GM23338 (cell line): Measurements from ENCODE around the gene TTC39A. TPM values are rescaled to one million over a fixed set of nuclear protein-coding genes. Genes with fewer than 3 reads are reported as not detected.

Source experiments
- ATAC-seq: fragments of 200-7000 bp; cut with Tn5 transposase; 3 replicates; pipeline ENCODE4 v1.9.1; 2020
- DNase-seq: peaks from one replicate; pipeline ENCODE4 v3.0.0-alpha.2; 2015; ENCODE audit warnings: low spot score
- H2AFZ ChIP-seq: fragments of 200-600 bp; sonication (generic); 2 replicates; pipeline ENCODE4 v1.8.0; 2016; ENCODE audit warnings: antibody characterized with exemption, mild to moderate bottlenecking, moderate library complexity
- H3F3A ChIP-seq: fragments of 200-600 bp; sonication (generic); replicated peaks from 2 replicates; pipeline ENCODE4 v1.8.0; 2017; ENCODE audit warnings: antibody characterized with exemption, mixed run types, low read depth
- H3K27ac ChIP-seq: fragments of 200-600 bp; sonication (generic); 2 replicates; pipeline ENCODE4 v1.6.1; 2016; ENCODE audit warnings: low read depth
- H3K27me3 ChIP-seq: fragments of 200-600 bp; sonication (generic); 2 replicates; pipeline ENCODE4 v1.8.0; 2016; ENCODE audit warnings: mild to moderate bottlenecking, mixed run types, moderate library complexity; ENCODE audit not compliant: insufficient read depth
- H3K36me3 ChIP-seq: fragments of 200-600 bp; sonication (generic); 2 replicates; pipeline ENCODE4 v1.8.0; 2016; ENCODE audit warnings: mild to moderate bottlenecking; ENCODE audit not compliant: insufficient read depth
- H3K4me1 ChIP-seq: fragments of 200-600 bp; sonication (generic); 2 replicates; pipeline ENCODE4 v1.8.0; 2016; ENCODE audit warnings: mild to moderate bottlenecking, moderate library complexity; ENCODE audit not compliant: insufficient read depth
- H3K4me2 ChIP-seq: fragments of 200-600 bp; sonication (generic); 2 replicates; pipeline ENCODE4 v1.7.1; 2017; ENCODE audit warnings: mixed run types
- H3K4me3 ChIP-seq: fragments of 200-600 bp; sonication (generic); 2 replicates; pipeline ENCODE4 v1.6.1; 2016; ENCODE audit warnings: mixed run types
- H3K79me2 ChIP-seq: fragments of 200-600 bp; sonication (generic); replicated peaks from 2 replicates; pipeline ENCODE4 v1.8.0; 2017; ENCODE audit warnings: mild to moderate bottlenecking; ENCODE audit not compliant: insufficient read depth
- H3K9me2 ChIP-seq: fragments of 200-600 bp; sonication (generic); 2 replicates; pipeline ENCODE4 v1.8.0; 2017; ENCODE audit not compliant: insufficient read depth
- H4K20me1 ChIP-seq: fragments of 200-600 bp; sonication (generic); replicated peaks from 2 replicates; pipeline ENCODE4 v1.8.0; 2017; ENCODE audit warnings: mild to moderate bottlenecking; ENCODE audit not compliant: insufficient read depth
- H3K27ac Mint-ChIP-seq: 2 replicates; pipeline ENCODE4 v1.8.0; 2020; ENCODE audit warnings: inconsistent platforms, mild to moderate bottlenecking, moderate library complexity, mixed read lengths
- H3K27me3 Mint-ChIP-seq: 3 replicates; pipeline ENCODE4 v1.8.0; 2022; ENCODE audit warnings: low read depth, mild to moderate bottlenecking, moderate library complexity, mixed read lengths, inconsistent platforms; ENCODE audit not compliant: insufficient read depth, poor library complexity
- H3K36me3 Mint-ChIP-seq: 3 replicates; pipeline ENCODE4 v1.8.0; 2021; ENCODE audit warnings: low read depth, mild to moderate bottlenecking, inconsistent platforms, moderate library complexity, mixed read lengths
- H3K4me1 Mint-ChIP-seq: 3 replicates; pipeline ENCODE4 v1.8.0; 2020; ENCODE audit warnings: mild to moderate bottlenecking, inconsistent platforms, mixed read lengths
- H3K4me3 Mint-ChIP-seq: 3 replicates; pipeline ENCODE4 v1.8.0; 2021; ENCODE audit warnings: moderate library complexity, mild to moderate bottlenecking, inconsistent platforms, mixed read lengths
- H3K9me3 Mint-ChIP-seq: 3 replicates; pipeline ENCODE4 v1.8.0; 2020; ENCODE audit warnings: moderate library complexity, mild to moderate bottlenecking, inconsistent platforms, mixed read lengths
- CREB1 ChIP-seq: fragments of 250-450 bp; sonication (Bioruptor Pico); IDR thresholded peaks from 2 replicates; pipeline ENCODE4 v1.5.0; 2020; ENCODE audit warnings: low read depth, mild to moderate bottlenecking, moderate library complexity
- EZH2phosphoT487 ChIP-seq: fragments of 200-600 bp; sonication (generic); IDR thresholded peaks from one replicate; pipeline ENCODE4 v1.8.1; 2018; ENCODE audit warnings: antibody characterized with exemption; ENCODE audit not compliant: unreplicated experiment
- JUNB ChIP-seq: IDR thresholded peaks from one replicate; pipeline ENCODE4 v1.6.1; 2016; ENCODE audit warnings: antibody characterized with exemption; ENCODE audit not compliant: unreplicated experiment
- POLR2AphosphoS5 ChIP-seq: IDR thresholded peaks from 2 replicates; pipeline ENCODE4 v1.6.1; 2016; ENCODE audit warnings: antibody characterized with exemption, low read depth
- STAT1 ChIP-seq: IDR thresholded peaks from one replicate; pipeline ENCODE4 v1.6.1; 2016; ENCODE audit warnings: antibody characterized with exemption; ENCODE audit not compliant: unreplicated experiment
- ZNF331 ChIP-seq: fragments of 250-450 bp; sonication (Bioruptor Pico); IDR thresholded peaks from 2 replicates; pipeline ENCODE4 v1.5.0; 2020; ENCODE audit warnings: low read depth, mild to moderate bottlenecking, moderate library complexity
- polyA plus RNA-seq: library from polyadenylated mRNA; unstranded; fragments of >200 nt; fragmentation: Nextera tagmentation; extraction: Ambion mirVana; gene quantifications from 2 replicates; pipeline ENCODE4 v1.2.1, GENCODE V29; 2016
- total RNA-seq: library from RNA; depleted of rRNA; stranded (reverse); fragments of >200 nt; shearing (Covaris generic); gene quantifications from 2 replicates; pipeline ENCODE4 v1.2.3, GENCODE V29; 2014
- TF ChIP-seq, protein P1 (sequence below), 2 experiments: fragments of 200-600 bp in 1 of 2; sonication (generic) in 1 of 2; conservative IDR thresholded peaks; 2 replicates each; pipeline versions ENCODE4 v1.5.1 to v1.6.1; 2016 to 2017; ENCODE audit warnings: antibody characterized with exemption in 2 of 2, low read depth in 2 of 2, mild to moderate bottlenecking in 2 of 2, moderate library complexity in 1 of 2
- TF ChIP-seq, protein P2 (sequence below): IDR thresholded peaks from 2 replicates; pipeline ENCODE4 v1.6.1; 2016; ENCODE audit warnings: antibody characterized with exemption
- TF ChIP-seq, protein P3 (sequence below): fragments of 250-450 bp; sonication (Bioruptor Pico); IDR thresholded peaks from 2 replicates; pipeline ENCODE4 v1.5.0; 2020; ENCODE audit warnings: mild to moderate bottlenecking, moderate library complexity

TTC39A gene
- total and polyA plus RNA-seq, 2 experiments from 2014 or later: 2.3 to 7.1 TPM

DNA sequence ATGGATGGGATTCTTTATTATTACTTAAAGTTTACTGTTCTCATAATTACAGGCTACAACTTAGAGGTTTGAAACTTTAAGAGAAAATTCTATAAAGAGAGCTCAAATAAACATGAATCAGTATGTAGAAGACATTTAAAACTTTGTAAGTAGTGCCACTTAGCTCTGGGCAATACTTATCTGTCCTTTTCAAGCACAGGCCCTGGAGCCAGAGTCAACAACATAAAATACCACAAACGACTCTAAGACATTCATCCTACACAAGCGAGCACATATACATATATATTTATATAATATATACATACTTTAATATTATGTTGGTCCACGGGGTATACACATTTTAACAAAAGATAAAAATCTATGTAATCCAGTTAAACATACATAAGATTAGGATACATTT lies 24.1 kb upstream of the TTC39A start:
- no peak overlapping the region for H3K4me3 ChIP-seq
- no peak overlapping the region for H2AFZ ChIP-seq
- no peak for DNase-seq
- TF ChIP-seq EZH2phosphoT487 (no peak), CREB1 (CRISPR knock-in tag) (no peak), POLR2AphosphoS5 (no peak), ZNF331 (CRISPR knock-in tag) (no peak), STAT1 (no peak), JUNB (no peak)
- TF ChIP-seq, protein P1, sequence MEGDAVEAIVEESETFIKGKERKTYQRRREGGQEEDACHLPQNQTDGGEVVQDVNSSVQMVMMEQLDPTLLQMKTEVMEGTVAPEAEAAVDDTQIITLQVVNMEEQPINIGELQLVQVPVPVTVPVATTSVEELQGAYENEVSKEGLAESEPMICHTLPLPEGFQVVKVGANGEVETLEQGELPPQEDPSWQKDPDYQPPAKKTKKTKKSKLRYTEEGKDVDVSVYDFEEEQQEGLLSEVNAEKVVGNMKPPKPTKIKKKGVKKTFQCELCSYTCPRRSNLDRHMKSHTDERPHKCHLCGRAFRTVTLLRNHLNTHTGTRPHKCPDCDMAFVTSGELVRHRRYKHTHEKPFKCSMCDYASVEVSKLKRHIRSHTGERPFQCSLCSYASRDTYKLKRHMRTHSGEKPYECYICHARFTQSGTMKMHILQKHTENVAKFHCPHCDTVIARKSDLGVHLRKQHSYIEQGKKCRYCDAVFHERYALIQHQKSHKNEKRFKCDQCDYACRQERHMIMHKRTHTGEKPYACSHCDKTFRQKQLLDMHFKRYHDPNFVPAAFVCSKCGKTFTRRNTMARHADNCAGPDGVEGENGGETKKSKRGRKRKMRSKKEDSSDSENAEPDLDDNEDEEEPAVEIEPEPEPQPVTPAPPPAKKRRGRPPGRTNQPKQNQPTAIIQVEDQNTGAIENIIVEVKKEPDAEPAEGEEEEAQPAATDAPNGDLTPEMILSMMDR (conservative IDR thresholded peaks at IDR 0.05; ENCODE audit: low read depth in 2 of 2): no peak
- TF ChIP-seq, protein P2, sequence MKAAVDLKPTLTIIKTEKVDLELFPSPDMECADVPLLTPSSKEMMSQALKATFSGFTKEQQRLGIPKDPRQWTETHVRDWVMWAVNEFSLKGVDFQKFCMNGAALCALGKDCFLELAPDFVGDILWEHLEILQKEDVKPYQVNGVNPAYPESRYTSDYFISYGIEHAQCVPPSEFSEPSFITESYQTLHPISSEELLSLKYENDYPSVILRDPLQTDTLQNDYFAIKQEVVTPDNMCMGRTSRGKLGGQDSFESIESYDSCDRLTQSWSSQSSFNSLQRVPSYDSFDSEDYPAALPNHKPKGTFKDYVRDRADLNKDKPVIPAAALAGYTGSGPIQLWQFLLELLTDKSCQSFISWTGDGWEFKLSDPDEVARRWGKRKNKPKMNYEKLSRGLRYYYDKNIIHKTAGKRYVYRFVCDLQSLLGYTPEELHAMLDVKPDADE: no peak
- H3K4me2 ChIP-seq: no peak overlapping the region
- no peaks in the 10 kb centered on the region for H3K4me1 ChIP-seq
- no peaks in the 10 kb centered on the region for H3K27me3 ChIP-seq
- no peaks in the 10 kb centered on the region for H3F3A ChIP-seq
- no peaks in the 10 kb centered on the region for H3K9me2 ChIP-seq
- 0 out of 2 replicates have a peak, but pooled peaks cover 7% of the 10 kb centered on the region for H3K36me3 ChIP-seq
- H4K20me1 ChIP-seq: no peaks in the 10 kb centered on the region
- H3K9me3 Mint-ChIP-seq: no peaks in the 10 kb centered on the region
- peaks cover 20% of the 10 kb centered on the region; the same call in 2 of the 3 replicates for H3K36me3 Mint-ChIP-seq
- no peaks in the 10 kb centered on the region for H3K4me1 Mint-ChIP-seq
- ATAC-seq: no peak
- H3K4me3 Mint-ChIP-seq: no peak overlapping the region
- peaks cover 2% of the 10 kb centered on the region for H3K27me3 Mint-ChIP-seq
- no peak overlapping the region for H3K27ac ChIP-seq
- no peaks in the 10 kb centered on the region for H3K79me2 ChIP-seq
- H3K27ac Mint-ChIP-seq: no peak overlapping the region

DNA sequence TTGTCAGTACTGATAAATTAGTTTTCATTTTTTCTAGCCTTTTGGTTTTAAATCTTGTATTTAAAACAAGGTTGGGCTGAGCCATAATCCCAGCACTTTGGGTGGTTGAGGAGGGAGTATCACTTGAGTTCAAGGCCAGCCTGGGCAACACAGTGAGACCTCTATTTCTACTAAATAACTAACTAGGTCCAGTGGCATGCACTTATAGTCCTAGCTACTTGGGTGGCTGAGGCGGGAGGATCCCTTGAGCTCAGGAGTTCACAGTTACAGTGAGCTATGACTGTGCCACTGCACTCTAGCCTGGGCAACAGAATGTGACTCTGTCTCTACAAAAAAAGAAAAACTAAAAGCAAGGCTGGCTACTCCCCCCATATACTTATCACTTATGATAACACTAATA lies 21.5 kb upstream of the TTC39A start:
- H3K27ac ChIP-seq: no peak overlapping the region
- Mint-ChIP-seq H3K36me3 (peaks cover 14% of the 10 kb centered on the region; the same call in 2 of the 3 replicates), H3K4me1 (no peaks in the 10 kb centered on the region), H3K4me3 (no peak overlapping the region), H3K27me3 (no peaks in the 10 kb centered on the region), H3K9me3 (no peaks in the 10 kb centered on the region), H3K27ac (peak overlapping the region; percentile 5; the same call in 1 of the 2 replicates)
- H3K79me2 ChIP-seq: no peaks in the 10 kb centered on the region
- 0 out of 2 replicates have a peak, but pooled peaks cover 7% of the 10 kb centered on the region for H3K36me3 ChIP-seq
- no peak for ATAC-seq
- no peak overlapping the region for H3K4me3 ChIP-seq
- no peaks in the 10 kb centered on the region for H4K20me1 ChIP-seq
- DNase-seq: no peak
- no peaks in the 10 kb centered on the region for H3F3A ChIP-seq
- no peak overlapping the region for H2AFZ ChIP-seq
- H3K4me2 ChIP-seq: no peak overlapping the region
- no peaks in the 10 kb centered on the region for H3K4me1 ChIP-seq
- no peaks in the 10 kb centered on the region for H3K9me2 ChIP-seq
- H3K27me3 ChIP-seq: no peaks in the 10 kb centered on the region
- TF ChIP-seq, protein P2: no peak
- TF ChIP-seq, protein P3, sequence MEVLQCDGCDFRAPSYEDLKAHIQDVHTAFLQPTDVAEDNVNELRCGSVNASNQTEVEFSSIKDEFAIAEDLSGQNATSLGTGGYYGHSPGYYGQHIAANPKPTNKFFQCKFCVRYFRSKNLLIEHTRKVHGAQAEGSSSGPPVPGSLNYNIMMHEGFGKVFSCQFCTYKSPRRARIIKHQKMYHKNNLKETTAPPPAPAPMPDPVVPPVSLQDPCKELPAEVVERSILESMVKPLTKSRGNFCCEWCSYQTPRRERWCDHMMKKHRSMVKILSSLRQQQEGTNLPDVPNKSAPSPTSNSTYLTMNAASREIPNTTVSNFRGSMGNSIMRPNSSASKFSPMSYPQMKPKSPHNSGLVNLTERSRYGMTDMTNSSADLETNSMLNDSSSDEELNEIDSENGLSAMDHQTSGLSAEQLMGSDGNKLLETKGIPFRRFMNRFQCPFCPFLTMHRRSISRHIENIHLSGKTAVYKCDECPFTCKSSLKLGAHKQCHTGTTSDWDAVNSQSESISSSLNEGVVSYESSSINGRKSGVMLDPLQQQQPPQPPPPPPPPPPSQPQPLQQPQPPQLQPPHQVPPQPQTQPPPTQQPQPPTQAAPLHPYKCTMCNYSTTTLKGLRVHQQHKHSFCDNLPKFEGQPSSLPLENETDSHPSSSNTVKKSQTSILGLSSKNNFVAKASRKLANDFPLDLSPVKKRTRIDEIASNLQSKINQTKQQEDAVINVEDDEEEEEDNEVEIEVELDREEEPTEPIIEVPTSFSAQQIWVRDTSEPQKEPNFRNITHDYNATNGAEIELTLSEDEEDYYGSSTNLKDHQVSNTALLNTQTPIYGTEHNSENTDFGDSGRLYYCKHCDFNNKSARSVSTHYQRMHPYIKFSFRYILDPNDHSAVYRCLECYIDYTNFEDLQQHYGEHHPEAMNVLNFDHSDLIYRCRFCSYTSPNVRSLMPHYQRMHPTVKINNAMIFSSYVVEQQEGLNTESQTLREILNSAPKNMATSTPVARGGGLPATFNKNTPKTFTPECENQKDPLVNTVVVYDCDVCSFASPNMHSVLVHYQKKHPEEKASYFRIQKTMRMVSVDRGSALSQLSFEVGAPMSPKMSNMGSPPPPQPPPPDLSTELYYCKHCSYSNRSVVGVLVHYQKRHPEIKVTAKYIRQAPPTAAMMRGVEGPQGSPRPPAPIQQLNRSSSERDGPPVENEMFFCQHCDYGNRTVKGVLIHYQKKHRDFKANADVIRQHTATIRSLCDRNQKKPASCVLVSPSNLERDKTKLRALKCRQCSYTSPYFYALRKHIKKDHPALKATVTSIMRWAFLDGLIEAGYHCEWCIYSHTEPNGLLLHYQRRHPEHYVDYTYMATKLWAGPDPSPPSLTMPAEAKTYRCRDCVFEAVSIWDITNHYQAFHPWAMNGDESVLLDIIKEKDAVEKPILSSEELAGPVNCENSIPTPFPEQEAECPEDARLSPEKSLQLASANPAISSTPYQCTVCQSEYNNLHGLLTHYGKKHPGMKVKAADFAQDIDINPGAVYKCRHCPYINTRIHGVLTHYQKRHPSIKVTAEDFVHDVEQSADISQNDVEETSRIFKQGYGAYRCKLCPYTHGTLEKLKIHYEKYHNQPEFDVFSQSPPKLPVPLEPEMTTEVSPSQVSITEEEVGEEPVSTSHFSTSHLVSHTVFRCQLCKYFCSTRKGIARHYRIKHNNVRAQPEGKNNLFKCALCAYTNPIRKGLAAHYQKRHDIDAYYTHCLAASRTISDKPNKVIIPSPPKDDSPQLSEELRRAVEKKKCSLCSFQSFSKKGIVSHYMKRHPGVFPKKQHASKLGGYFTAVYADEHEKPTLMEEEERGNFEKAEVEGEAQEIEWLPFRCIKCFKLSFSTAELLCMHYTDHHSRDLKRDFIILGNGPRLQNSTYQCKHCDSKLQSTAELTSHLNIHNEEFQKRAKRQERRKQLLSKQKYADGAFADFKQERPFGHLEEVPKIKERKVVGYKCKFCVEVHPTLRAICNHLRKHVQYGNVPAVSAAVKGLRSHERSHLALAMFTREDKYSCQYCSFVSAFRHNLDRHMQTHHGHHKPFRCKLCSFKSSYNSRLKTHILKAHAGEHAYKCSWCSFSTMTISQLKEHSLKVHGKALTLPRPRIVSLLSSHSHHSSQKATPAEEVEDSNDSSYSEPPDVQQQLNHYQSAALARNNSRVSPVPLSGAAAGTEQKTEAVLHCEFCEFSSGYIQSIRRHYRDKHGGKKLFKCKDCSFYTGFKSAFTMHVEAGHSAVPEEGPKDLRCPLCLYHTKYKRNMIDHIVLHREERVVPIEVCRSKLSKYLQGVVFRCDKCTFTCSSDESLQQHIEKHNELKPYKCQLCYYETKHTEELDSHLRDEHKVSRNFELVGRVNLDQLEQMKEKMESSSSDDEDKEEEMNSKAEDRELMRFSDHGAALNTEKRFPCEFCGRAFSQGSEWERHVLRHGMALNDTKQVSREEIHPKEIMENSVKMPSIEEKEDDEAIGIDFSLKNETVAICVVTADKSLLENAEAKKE (CRISPR knock-in tag): no peak
